GM20000 (cell line): ENCODE results near the gene SVOP.
"Not testable (repeated sequence)": the region's sequence is repeated elsewhere in the genome, so short reads cannot be mapped to it uniquely, and the experiment has no call there.

Experiments used
- DNase-seq: peaks from one replicate; pipeline ENCODE4 v3.0.0; 2012; ENCODE audit warnings: low spot score
- CTCF ChIP-seq: IDR thresholded peaks from 2 replicates; pipeline ENCODE4 v1.5.1; 2012; ENCODE audit warnings: mild to moderate bottlenecking, control low read depth; ENCODE audit errors: extremely low read depth, missing control alignments

Gene SVOP

GRCh38 chr12:109047081-109047805, 26.4 kb upstream of the SVOP start:
- TF ChIP-seq CTCF: no peak

GRCh38 chr12:109044241-109044640, 23.4 kb upstream of the SVOP start:
- DNase-seq: no peak
- TF ChIP-seq CTCF: no peak

More at GRCh38 chr12:109047081-109047805, 26.4 kb upstream of the SVOP start:
- DNase-seq: no peak

- no peak for DNase-seq
- TF ChIP-seq CTCF: no peak
Observed at GRCh38 chr12:109036975-109037374, 16.1 kb upstream of the SVOP start.

- TF ChIP-seq CTCF: no peak
- no peak for DNase-seq
Observed at GRCh38 chr12:109033239-109034196, 12.7 kb upstream of the SVOP start.

GRCh38 chr12:109029411-109029810, 8.5 kb upstream of the SVOP start:
- no peak for TF ChIP-seq CTCF
- DNase-seq: no peak

- not testable (repeated sequence) for DNase-seq
Observed at GRCh38 chr12:109028624-109029023, 7.8 kb upstream of the SVOP start.

- DNase-seq: no peak
- TF ChIP-seq CTCF: no peak
Observed at GRCh38 chr12:109027767-109028166, 6.9 kb upstream of the SVOP start.
